ENCODE results near the gene ALCAM.

The ALCAM gene

GRCh38 chr3:105354429-105354828, 12.3 kb upstream of the ALCAM start:
- no peak for DNase-seq (ENCODE audit: low read depth, low spot score)
- in situ Hi-C loops (cut with HindIII; ENCODE audit: low sequenced_read_pairs), result no loop called here
- peak overlapping the region; percentile 40 for H3K4me3 ChIP-seq (ENCODE audit: low read depth, low read length)
- TF ChIP-seq CTCF (IDR thresholded peaks at IDR 0.05; ENCODE audit: low read depth, low read length), result no peak

DNA sequence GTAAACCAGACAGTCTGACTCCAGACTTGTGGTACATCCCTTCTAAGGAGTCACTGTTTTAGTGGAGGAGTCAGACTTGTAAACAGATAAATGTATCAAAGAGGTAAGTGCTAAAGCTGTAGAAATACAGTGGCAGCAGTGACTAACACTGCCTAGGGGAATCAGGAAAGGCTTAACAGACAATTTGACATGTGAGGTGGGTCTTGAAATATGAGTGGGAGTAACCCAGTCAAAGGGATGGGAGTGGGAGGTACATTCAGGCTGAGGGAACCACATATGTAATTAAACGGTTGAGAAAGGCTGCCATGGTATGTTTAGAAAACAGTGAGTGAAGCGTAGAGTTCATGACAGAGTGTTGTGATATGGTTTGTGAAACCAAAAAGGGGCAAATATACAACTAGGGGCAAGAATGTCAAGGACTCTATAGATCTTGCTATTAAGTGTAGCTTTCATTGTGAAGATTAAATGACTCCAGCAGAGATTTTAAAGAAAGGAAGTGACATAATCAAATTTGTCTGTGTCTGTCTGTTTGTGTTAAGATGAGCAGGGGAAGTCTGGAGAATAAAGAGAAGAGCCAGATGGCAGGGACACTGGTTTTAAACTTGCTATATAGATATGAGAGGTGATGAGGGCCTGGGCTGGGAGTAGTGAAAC, 11.2 kb upstream of the ALCAM start:
- in situ Hi-C loops (cut with HindIII; ENCODE audit: low sequenced_read_pairs), result no loop called here
- peak; percentile 28 for DNase-seq (ENCODE audit: low read depth, low spot score)
- no peak for TF ChIP-seq CTCF (IDR thresholded peaks at IDR 0.05; ENCODE audit: low read depth, low read length)
- H3K4me3 ChIP-seq (ENCODE audit: low read depth, low read length), result no peak overlapping the region

GRCh38 chr3:105356396-105356795, 10.3 kb upstream of the ALCAM start:
- in situ Hi-C loops (cut with HindIII; ENCODE audit: low sequenced_read_pairs), result no loop called here

GRCh38 chr3:105356988-105357387, 9.7 kb upstream of the ALCAM start:
- DNase-seq (ENCODE audit: low read depth, low spot score), result no peak
- no peak for TF ChIP-seq CTCF (IDR thresholded peaks at IDR 0.05; ENCODE audit: low read depth, low read length)
- H3K4me3 ChIP-seq (ENCODE audit: low read depth, low read length), result no peak overlapping the region
- in situ Hi-C loops (cut with HindIII; ENCODE audit: low sequenced_read_pairs), result no loop called here

More at GRCh38 chr3:105356396-105356795, 10.3 kb upstream of the ALCAM start:
- TF ChIP-seq CTCF (IDR thresholded peaks at IDR 0.05; ENCODE audit: low read depth, low read length), result no peak
- H3K4me3 ChIP-seq (ENCODE audit: low read depth, low read length), result no peak overlapping the region
- no peak for DNase-seq (ENCODE audit: low read depth, low spot score)

- no peak for TF ChIP-seq CTCF (IDR thresholded peaks at IDR 0.05; ENCODE audit: low read depth, low read length)
- in situ Hi-C loops (cut with HindIII; ENCODE audit: low sequenced_read_pairs), result no loop called here
- H3K4me3 ChIP-seq (ENCODE audit: low read depth, low read length), result no peak overlapping the region
- peak; percentile 79 for DNase-seq (ENCODE audit: low read depth, low spot score)
Measured at GRCh38 chr3:105359098-105359762, 7.5 kb upstream of the ALCAM start.

DNA sequence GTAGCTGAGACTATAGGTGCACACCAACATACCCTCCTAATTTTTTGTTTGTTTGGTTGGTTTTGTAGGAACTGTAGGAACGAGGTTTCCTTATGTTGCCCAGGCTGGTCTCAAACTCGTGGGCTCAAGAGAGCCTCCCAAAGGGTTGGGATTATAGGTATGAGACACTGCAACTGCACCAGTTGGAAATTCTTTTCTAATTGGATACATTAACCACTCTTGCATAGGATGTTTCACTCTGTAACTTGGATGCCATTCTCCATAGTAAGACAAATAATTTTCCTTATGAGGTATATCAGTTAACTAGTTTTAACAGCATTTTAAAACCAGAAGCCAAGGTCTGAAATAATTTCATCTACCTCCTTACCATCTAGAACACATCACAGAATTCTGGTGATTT, 6.7 kb upstream of the ALCAM start:
- no peak for DNase-seq (ENCODE audit: low read depth, low spot score)
- no peak overlapping the region for H3K4me3 ChIP-seq (ENCODE audit: low read depth, low read length)
- in situ Hi-C loops (cut with HindIII; ENCODE audit: low sequenced_read_pairs), result no loop called here
- TF ChIP-seq CTCF (IDR thresholded peaks at IDR 0.05; ENCODE audit: low read depth, low read length), result no peak

All from astrocyte of the spinal cord (primary cell).